ENCODE data around the gene FALEC. TPM values are rescaled to one million over a fixed set of nuclear protein-coding genes. Genes with fewer than 3 reads are reported as not detected.

Gene FALEC
- total RNA-seq, 1 experiment from 2014 or later: 0.59 TPM

GRCh38 chr1:150546294-150546937 lies 30.9 kb downstream of the FALEC start:
- Mint-ChIP-seq H3K27me3 (ENCODE audit: insufficient read depth, unreplicated experiment) (no peaks in the 10 kb centered on the region), H3K27ac (ENCODE audit: unreplicated experiment) (no peak overlapping the region), H3K9me3 (ENCODE audit: unreplicated experiment) (no peaks in the 10 kb centered on the region), H3K4me1 (ENCODE audit: low read depth, unreplicated experiment) (peaks cover 12% of the 10 kb centered on the region), H3K36me3 (ENCODE audit: insufficient read depth, unreplicated experiment) (peaks cover 19% of the 10 kb centered on the region), H3K4me3 (ENCODE audit: unreplicated experiment) (no peak overlapping the region)
- no peak for DNase-seq
- POLR2A ChIA-PET: no interaction called here
- Histone ChIP-seq H3K4me3 (ENCODE audit: low read depth, low read length) (no peak overlapping the region), H3K27me3 (replicated peaks; ENCODE audit: control insufficient read depth, insufficient read depth, low read length) (no peaks in the 10 kb centered on the region), H3K9me3 (no peaks in the 10 kb centered on the region), H3K36me3 (ENCODE audit: control insufficient read depth, insufficient read depth, low read length) (no peaks in the 10 kb centered on the region), H3K4me1 (peaks cover 20% of the 10 kb centered on the region)
- TF ChIP-seq CTCF (IDR thresholded peaks at IDR 0.05; ENCODE audit: insufficient read depth in 1 of 2, low read depth in 1 of 2, low read length in 1 of 2, severe bottlenecking in 1 of 2, unreplicated experiment in 1 of 2): no peak
- no TSS peak for BruUV-seq (replicated peaks)
- CTCF ChIA-PET: no interaction called here
- intact Hi-C loops (cut with micrococcal nuclease; ENCODE audit: unreplicated experiment): loop anchor here (5.0 kb wide), 1 partner anchor 59 kb away; the partner anchor contains the start of gene TARS2

- H3K27me3 Mint-ChIP-seq (ENCODE audit: insufficient read depth, unreplicated experiment): no peaks in the 10 kb centered on the region
- Histone ChIP-seq H3K36me3 (ENCODE audit: control insufficient read depth, insufficient read depth, low read length) (no peaks in the 10 kb centered on the region), H3K4me3 (ENCODE audit: low read depth, low read length) (peak overlapping the region; percentile 82), H3K27me3 (replicated peaks; ENCODE audit: control insufficient read depth, insufficient read depth, low read length) (no peaks in the 10 kb centered on the region), H3K4me1 (peaks cover 39% of the 10 kb centered on the region), H3K9me3 (no peaks in the 10 kb centered on the region)
- ChIA-PET CTCF (interaction anchor here (1.0 to 1.7 kb wide), 3 partner anchors 10 to 16 kb away, joined by 3 to 11 read pairs (median 5); no protein-coding TSS in a partner anchor), POLR2A (interaction anchor here (0.5 to 1.7 kb wide), 4 partner anchors 11 to 32 kb away, joined by 4 to 5 read pairs (median 4); no protein-coding TSS in a partner anchor)
- peaks cover 27% of the 10 kb centered on the region for H3K4me1 Mint-ChIP-seq (ENCODE audit: low read depth, unreplicated experiment)
- peaks cover 26% of the 10 kb centered on the region for H3K36me3 Mint-ChIP-seq (ENCODE audit: insufficient read depth, unreplicated experiment)
- H3K9me3 Mint-ChIP-seq (ENCODE audit: unreplicated experiment): no peaks in the 10 kb centered on the region
- H3K27ac Mint-ChIP-seq (ENCODE audit: unreplicated experiment): peak overlapping the region; percentile 69
- intact Hi-C loops (cut with micrococcal nuclease; ENCODE audit: unreplicated experiment): loop anchor here (1.0 to 5.0 kb wide), 2 partner anchors 16 to 61 kb away; partner anchors contain the start of gene TARS2
- no peak for TF ChIP-seq CTCF (IDR thresholded peaks at IDR 0.05; ENCODE audit: insufficient read depth in 1 of 2, low read depth in 1 of 2, low read length in 1 of 2, severe bottlenecking in 1 of 2, unreplicated experiment in 1 of 2)
- DNase-seq: no peak
- peak overlapping the region; percentile 80 for H3K4me3 Mint-ChIP-seq (ENCODE audit: unreplicated experiment)
- no TSS peak for BruUV-seq (replicated peaks)
These were observed 32.7 kb downstream of the FALEC start for GRCh38 chr1:150548324-150548631.

GRCh38 chr1:150548632-150549495 lies 33.3 kb downstream of the FALEC start, which contains the start of gene ADAMTSL4:
Gene ADAMTSL4 (plus strand): TSS chr1:150549408. CDS start chr1:150552289, 2,881 bp downstream.
- Mint-ChIP-seq H3K9me3 (ENCODE audit: unreplicated experiment) (no peaks in the 10 kb centered on the region), H3K4me3 (ENCODE audit: unreplicated experiment) (peak within 1 kb of the TSS; percentile 80), H3K36me3 (ENCODE audit: insufficient read depth, unreplicated experiment) (peaks cover 21% of the 10 kb centered on the region), H3K27ac (ENCODE audit: unreplicated experiment) (peak within 1 kb of the TSS; percentile 92), H3K27me3 (ENCODE audit: insufficient read depth, unreplicated experiment) (no peaks in the 10 kb centered on the region), H3K4me1 (ENCODE audit: low read depth, unreplicated experiment) (peaks cover 22% of the 10 kb centered on the region)
- TF ChIP-seq CTCF (IDR thresholded peaks at IDR 0.05; ENCODE audit: insufficient read depth in 1 of 2, low read depth in 1 of 2, low read length in 1 of 2, severe bottlenecking in 1 of 2, unreplicated experiment in 1 of 2): peak in 1 of 2 experiments; percentile 12
- H3K36me3 ChIP-seq (ENCODE audit: control insufficient read depth, insufficient read depth, low read length): no peaks in the 10 kb centered on the region
- no peaks in the 10 kb centered on the region for H3K27me3 ChIP-seq (replicated peaks; ENCODE audit: control insufficient read depth, insufficient read depth, low read length)
- intact Hi-C loops (cut with micrococcal nuclease; ENCODE audit: unreplicated experiment): loop anchor here (1.0 to 5.0 kb wide), 3 partner anchors 17 to 85 kb away; partner anchors contain the start of gene TARS2
- DNase-seq: peak; percentile 74 to 85
- POLR2A ChIA-PET: interaction anchor here (0.5 to 1.7 kb wide), 6 partner anchors 12 to 81 kb away, joined by 3 to 6 read pairs (median 4); partner anchors contain the start of genes ENSA and MCL1
- TSS peak; percentile 34 for BruUV-seq (replicated peaks)
- peaks cover 44% of the 10 kb centered on the region for H3K4me1 ChIP-seq
- H3K9me3 ChIP-seq: no peaks in the 10 kb centered on the region
- H3K4me3 ChIP-seq (ENCODE audit: low read depth, low read length): peak within 1 kb of the TSS; percentile 82
- CTCF ChIA-PET: interaction anchor here (1.0 to 1.7 kb wide), 3 partner anchors 11 to 16 kb away, joined by 3 to 11 read pairs (median 5); no protein-coding TSS in a partner anchor

Measured in Caco-2 (cell line).